Neural cell (in vitro differentiated cells): ENCODE data around the gene MYCN. TPM values are rescaled to one million over a fixed set of nuclear protein-coding genes. Genes with fewer than 3 reads are reported as not detected.

ENCODE experiments used
- H2AFZ ChIP-seq: fragments of 200-600, 300-800 bp; sonication (generic), shearing (Covaris generic); 2 replicates; pipeline ENCODE4 v1.6.0; 2014; ENCODE audit warnings: low read depth, mild to moderate bottlenecking, antibody characterized with exemption, low read length, moderate library complexity
- H3F3A ChIP-seq: fragments of 200-600 bp; shearing (Covaris generic); 2 replicates; pipeline ENCODE4 v1.6.1; 2016; ENCODE audit warnings: mild to moderate bottlenecking, moderate library complexity, mixed read lengths, antibody characterized with exemption, low read length; ENCODE audit not compliant: insufficient read depth, poor library complexity, severe bottlenecking
- H3K27ac ChIP-seq: fragments of 200-600, 300-800 bp; sonication (generic), shearing (Covaris generic); 2 replicates; pipeline ENCODE4 v1.5.1; 2014; ENCODE audit warnings: mild to moderate bottlenecking, low read length, moderate library complexity
- H3K27me3 ChIP-seq: fragments of 300-800, 200-600 bp; sonication (generic), shearing (Covaris generic); 2 replicates; pipeline ENCODE4 v1.6.0; 2014; ENCODE audit warnings: mild to moderate bottlenecking, low read depth, low read length, moderate library complexity; ENCODE audit not compliant: insufficient read depth
- H3K36me3 ChIP-seq: fragments of 300-800, 200-600 bp; sonication (generic), shearing (Covaris generic); 2 replicates; pipeline ENCODE4 v1.5.1; 2014; ENCODE audit warnings: mild to moderate bottlenecking, antibody characterized with exemption, low read length, moderate library complexity; ENCODE audit not compliant: insufficient read depth
- H3K4me2 ChIP-seq: fragments of 300-800, 200-600 bp; sonication (generic), shearing (Covaris generic); 2 replicates; pipeline ENCODE4 v1.6.0; 2014; ENCODE audit warnings: mild to moderate bottlenecking, low read length
- H3K4me3 ChIP-seq: fragments of 300-800, 200-600 bp; sonication (generic), shearing (Covaris generic); 2 replicates; pipeline ENCODE4 v1.5.1; 2014; ENCODE audit warnings: mild to moderate bottlenecking, low read length, moderate library complexity
- H3K79me2 ChIP-seq: fragments of 200-600 bp; shearing (Covaris generic); replicated peaks from 2 replicates; pipeline ENCODE4 v1.6.0; 2014; ENCODE audit warnings: mild to moderate bottlenecking, low read length, moderate library complexity; ENCODE audit not compliant: insufficient read depth
- H3K9ac ChIP-seq: fragments of 300-800, 200-600 bp; sonication (generic), shearing (Covaris generic); 2 replicates; pipeline ENCODE4 v1.6.1; 2016; ENCODE audit warnings: mild to moderate bottlenecking, low read length, mixed read lengths
- H3K9me2 ChIP-seq: fragments of 200-600 bp; shearing (Covaris generic); 2 replicates; pipeline ENCODE4 v1.6.1; 2016; ENCODE audit warnings: mild to moderate bottlenecking, low read length, mixed read lengths; ENCODE audit not compliant: insufficient read depth
- H3K9me3 ChIP-seq: fragments of 200-600, 300-800 bp; sonication (generic), shearing (Covaris generic); 2 replicates; pipeline ENCODE4 v1.6.1; 2016; ENCODE audit warnings: mild to moderate bottlenecking, mixed run types, low read length, moderate library complexity, mixed read lengths
- H4K20me1 ChIP-seq: fragments of 200-600 bp; shearing (Covaris generic); 2 replicates; pipeline ENCODE4 v1.6.1; 2016; ENCODE audit warnings: mild to moderate bottlenecking, mixed run types; ENCODE audit not compliant: insufficient read depth
- EP300 ChIP-seq: fragments of 450-650 bp; conservative IDR thresholded peaks from 2 replicates; pipeline ENCODE4 v1.6.1; 2014; ENCODE audit warnings: antibody characterized with exemption, mild to moderate bottlenecking, moderate library complexity; ENCODE audit not compliant: poor library complexity, severe bottlenecking
- EZH2 ChIP-seq: fragments of 200-600, 300-800 bp; shearing (Covaris generic), sonication (generic); IDR thresholded peaks from 2 replicates; pipeline ENCODE4 v1.6.1; 2014; ENCODE audit warnings: antibody characterized with exemption, low read length, borderline replicate concordance, mild to moderate bottlenecking; ENCODE audit not compliant: insufficient read depth, poor library complexity, severe bottlenecking
- MXI1 ChIP-seq: fragments of 450-650 bp; conservative IDR thresholded peaks from 2 replicates; pipeline ENCODE4 v1.6.1; 2014; ENCODE audit warnings: antibody characterized with exemption, mild to moderate bottlenecking; ENCODE audit not compliant: poor library complexity, severe bottlenecking
- POLR2AphosphoS5 ChIP-seq: IDR thresholded peaks from 2 replicates; pipeline ENCODE4 v1.6.1; 2012
- RAD21 ChIP-seq: fragments of 450-650 bp; conservative IDR thresholded peaks from 2 replicates; pipeline ENCODE4 v1.6.1; 2014; ENCODE audit warnings: antibody characterized with exemption, mild to moderate bottlenecking, moderate library complexity
- SMC3 ChIP-seq: fragments of 450-650 bp; conservative IDR thresholded peaks from 2 replicates; pipeline ENCODE4 v1.6.1; 2014; ENCODE audit warnings: antibody characterized with exemption, mild to moderate bottlenecking, moderate library complexity; ENCODE audit not compliant: poor library complexity
- TAF1 ChIP-seq: IDR thresholded peaks from 2 replicates; pipeline ENCODE4 v1.6.1; 2012; ENCODE audit warnings: low read depth
- polyA minus RNA-seq: library from RNA; depleted of rRNA, polyadenylated mRNA; stranded (reverse); fragments of >200 nt; gene quantifications from 2 replicates; pipeline ENCODE4 v1.2.3, GENCODE V29; 2014
- polyA plus RNA-seq: library from polyadenylated mRNA; depleted of rRNA; stranded (reverse); fragments of >200 nt; gene quantifications from 2 replicates; pipeline ENCODE4 v1.2.3, GENCODE V29; 2014
- TF ChIP-seq, protein P1 (sequence below): IDR thresholded peaks from 2 replicates; pipeline ENCODE4 v1.6.1; 2012; ENCODE audit warnings: borderline replicate concordance
- TF ChIP-seq, protein P2 (sequence below): fragments of 450-650 bp; IDR thresholded peaks from 2 replicates; pipeline ENCODE4 v1.5.1; 2014; ENCODE audit warnings: antibody characterized with exemption, mild to moderate bottlenecking, moderate library complexity; ENCODE audit not compliant: poor library complexity, severe bottlenecking

The MYCN gene
- polyA plus RNA-seq (25.1 and 27.2 TPM in 2 replicates), polyA minus RNA-seq (37.5 and 39.7 TPM in 2 replicates)

DNA sequence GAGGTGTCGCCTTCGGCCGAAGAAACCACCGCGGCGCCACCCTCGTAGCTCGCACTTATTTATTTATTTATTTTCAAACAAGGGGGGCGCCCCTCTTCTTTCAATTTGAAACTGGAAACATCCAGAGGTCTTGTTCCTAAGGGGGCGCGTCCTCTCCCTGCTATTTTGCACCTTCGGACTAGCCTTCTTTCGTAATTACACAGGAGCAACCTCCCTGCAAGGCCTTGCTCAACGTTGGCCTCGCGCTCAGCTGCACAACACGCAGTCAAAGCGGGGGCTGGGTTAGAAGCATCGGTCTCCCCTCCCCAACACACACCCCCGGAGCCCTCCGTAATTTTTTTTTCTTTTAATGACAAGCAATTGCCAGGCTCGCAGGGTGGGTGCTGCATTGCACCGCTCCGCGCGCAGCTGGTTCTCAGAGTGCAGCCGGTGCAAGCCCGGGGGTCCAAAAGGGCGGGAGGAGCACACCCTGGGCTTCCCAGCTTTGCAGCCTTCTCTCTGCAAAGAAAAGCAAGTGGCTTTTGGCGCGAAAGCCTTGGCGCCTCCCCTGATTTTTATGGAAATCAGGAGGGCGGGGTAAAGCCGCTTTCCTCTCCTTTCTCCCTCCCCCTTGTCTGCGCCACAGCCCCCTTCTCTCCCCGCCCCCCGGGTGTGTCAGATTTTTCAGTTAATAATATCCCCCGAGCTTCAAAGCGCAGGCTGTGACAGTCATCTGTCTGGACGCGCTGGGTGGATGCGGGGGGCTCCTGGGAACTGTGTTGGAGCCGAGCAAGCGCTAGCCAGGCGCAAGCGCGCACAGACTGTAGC lies at the start of gene MYCN:
MYCN (plus strand) TSS at position 697 of the 807 bp plus-strand sequence. CDS start 1,515 bp downstream, outside the sequence.
- peaks cover 3% of the 10 kb centered on the region for H3F3A ChIP-seq
- H3K4me3 ChIP-seq: peak within 1 kb of the TSS; percentile 98
- H3K9me3 ChIP-seq: no peaks in the 10 kb centered on the region
- peak within 1 kb of the TSS; percentile 93 for H3K4me2 ChIP-seq
- H3K36me3 ChIP-seq: no peaks in the 10 kb centered on the region
- H3K9ac ChIP-seq: peak within 1 kb of the TSS; percentile 92
- peak within 1 kb of the TSS; percentile 82 for H3K27ac ChIP-seq
- no peaks in the 10 kb centered on the region for H4K20me1 ChIP-seq
- H2AFZ ChIP-seq: peak within 1 kb of the TSS; percentile 43
- H3K27me3 ChIP-seq: no peaks in the 10 kb centered on the region
- no peaks in the 10 kb centered on the region for H3K9me2 ChIP-seq
- peaks cover 44% of the 10 kb centered on the region for H3K79me2 ChIP-seq
- TF ChIP-seq EP300: peak; percentile 56
- TF ChIP-seq TAF1: peak; percentile 1
- no peak for TF ChIP-seq EZH2
- TF ChIP-seq MXI1: peak; percentile 81
- peak; percentile 97 for TF ChIP-seq SMC3
- TF ChIP-seq, protein P1, sequence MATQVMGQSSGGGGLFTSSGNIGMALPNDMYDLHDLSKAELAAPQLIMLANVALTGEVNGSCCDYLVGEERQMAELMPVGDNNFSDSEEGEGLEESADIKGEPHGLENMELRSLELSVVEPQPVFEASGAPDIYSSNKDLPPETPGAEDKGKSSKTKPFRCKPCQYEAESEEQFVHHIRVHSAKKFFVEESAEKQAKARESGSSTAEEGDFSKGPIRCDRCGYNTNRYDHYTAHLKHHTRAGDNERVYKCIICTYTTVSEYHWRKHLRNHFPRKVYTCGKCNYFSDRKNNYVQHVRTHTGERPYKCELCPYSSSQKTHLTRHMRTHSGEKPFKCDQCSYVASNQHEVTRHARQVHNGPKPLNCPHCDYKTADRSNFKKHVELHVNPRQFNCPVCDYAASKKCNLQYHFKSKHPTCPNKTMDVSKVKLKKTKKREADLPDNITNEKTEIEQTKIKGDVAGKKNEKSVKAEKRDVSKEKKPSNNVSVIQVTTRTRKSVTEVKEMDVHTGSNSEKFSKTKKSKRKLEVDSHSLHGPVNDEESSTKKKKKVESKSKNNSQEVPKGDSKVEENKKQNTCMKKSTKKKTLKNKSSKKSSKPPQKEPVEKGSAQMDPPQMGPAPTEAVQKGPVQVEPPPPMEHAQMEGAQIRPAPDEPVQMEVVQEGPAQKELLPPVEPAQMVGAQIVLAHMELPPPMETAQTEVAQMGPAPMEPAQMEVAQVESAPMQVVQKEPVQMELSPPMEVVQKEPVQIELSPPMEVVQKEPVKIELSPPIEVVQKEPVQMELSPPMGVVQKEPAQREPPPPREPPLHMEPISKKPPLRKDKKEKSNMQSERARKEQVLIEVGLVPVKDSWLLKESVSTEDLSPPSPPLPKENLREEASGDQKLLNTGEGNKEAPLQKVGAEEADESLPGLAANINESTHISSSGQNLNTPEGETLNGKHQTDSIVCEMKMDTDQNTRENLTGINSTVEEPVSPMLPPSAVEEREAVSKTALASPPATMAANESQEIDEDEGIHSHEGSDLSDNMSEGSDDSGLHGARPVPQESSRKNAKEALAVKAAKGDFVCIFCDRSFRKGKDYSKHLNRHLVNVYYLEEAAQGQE: peak; percentile 70
- TF ChIP-seq POLR2AphosphoS5: peak; percentile 85
- peak; percentile 96 for TF ChIP-seq RAD21
- TF ChIP-seq, protein P2, sequence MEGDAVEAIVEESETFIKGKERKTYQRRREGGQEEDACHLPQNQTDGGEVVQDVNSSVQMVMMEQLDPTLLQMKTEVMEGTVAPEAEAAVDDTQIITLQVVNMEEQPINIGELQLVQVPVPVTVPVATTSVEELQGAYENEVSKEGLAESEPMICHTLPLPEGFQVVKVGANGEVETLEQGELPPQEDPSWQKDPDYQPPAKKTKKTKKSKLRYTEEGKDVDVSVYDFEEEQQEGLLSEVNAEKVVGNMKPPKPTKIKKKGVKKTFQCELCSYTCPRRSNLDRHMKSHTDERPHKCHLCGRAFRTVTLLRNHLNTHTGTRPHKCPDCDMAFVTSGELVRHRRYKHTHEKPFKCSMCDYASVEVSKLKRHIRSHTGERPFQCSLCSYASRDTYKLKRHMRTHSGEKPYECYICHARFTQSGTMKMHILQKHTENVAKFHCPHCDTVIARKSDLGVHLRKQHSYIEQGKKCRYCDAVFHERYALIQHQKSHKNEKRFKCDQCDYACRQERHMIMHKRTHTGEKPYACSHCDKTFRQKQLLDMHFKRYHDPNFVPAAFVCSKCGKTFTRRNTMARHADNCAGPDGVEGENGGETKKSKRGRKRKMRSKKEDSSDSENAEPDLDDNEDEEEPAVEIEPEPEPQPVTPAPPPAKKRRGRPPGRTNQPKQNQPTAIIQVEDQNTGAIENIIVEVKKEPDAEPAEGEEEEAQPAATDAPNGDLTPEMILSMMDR: peak; percentile 97

DNA sequence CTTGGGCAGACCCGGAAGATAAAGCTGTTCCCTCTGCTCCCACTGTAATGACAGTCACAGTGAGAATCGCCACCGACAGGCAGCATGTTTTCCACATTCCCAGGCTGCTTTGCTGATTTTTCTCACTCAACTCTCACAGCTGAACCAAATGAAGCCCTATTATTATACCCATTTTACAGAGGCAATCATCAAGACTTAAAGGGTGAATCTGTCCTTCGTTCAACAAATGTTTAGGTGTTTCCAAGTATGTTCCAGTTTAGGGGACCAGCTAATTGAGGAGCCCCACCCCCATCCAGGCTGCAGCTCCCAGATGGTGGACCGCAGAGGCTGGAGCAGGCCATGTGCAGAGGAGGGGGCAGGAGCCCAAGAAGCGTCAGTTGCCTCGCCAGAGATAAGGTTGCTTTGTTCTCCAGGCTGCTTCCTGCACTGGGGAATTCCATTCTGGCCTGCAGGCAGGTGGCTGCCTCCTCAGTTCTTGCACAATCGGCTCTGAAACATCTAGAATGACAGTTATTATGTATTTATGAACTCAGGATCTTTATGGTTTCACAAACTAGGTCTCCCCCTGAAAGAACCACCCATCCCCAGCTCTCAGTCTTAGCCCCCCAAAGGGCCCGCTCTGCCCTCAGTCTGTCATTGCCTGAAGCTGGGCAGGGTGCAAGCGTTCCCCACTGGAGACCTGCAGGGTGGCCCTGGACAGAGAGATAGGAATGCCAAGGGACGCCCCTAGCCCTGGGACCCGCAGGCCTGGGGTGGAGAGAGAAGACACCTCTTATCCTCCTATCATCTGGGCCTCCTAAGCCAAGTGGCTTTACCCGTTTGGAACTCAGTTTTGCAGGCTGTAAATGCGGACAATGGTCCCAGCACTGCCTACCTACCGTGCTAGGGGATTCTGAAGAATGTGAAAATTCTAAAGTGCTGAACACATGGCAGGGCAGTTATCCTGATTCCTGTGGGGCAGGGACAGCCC lies 49.1 kb upstream of the MYCN start:
- H3F3A ChIP-seq: no peaks in the 10 kb centered on the region
- H3K79me2 ChIP-seq: no peaks in the 10 kb centered on the region
- no peak overlapping the region for H3K9ac ChIP-seq
- no peak overlapping the region for H2AFZ ChIP-seq
- H3K9me2 ChIP-seq: no peaks in the 10 kb centered on the region
- no peak overlapping the region for H3K4me2 ChIP-seq
- TF ChIP-seq TAF1 (no peak), MXI1 (no peak), EP300 (no peak), EZH2 (no peak), RAD21 (no peak), SMC3 (no peak), POLR2AphosphoS5 (no peak)
- TF ChIP-seq, protein P1: no peak
- TF ChIP-seq, protein P2: no peak
- no peak overlapping the region for H3K4me3 ChIP-seq
- no peaks in the 10 kb centered on the region for H3K36me3 ChIP-seq
- no peaks in the 10 kb centered on the region for H4K20me1 ChIP-seq
- no peaks in the 10 kb centered on the region for H3K9me3 ChIP-seq
- H3K27me3 ChIP-seq: no peaks in the 10 kb centered on the region
- no peak overlapping the region for H3K27ac ChIP-seq
